H1 (cell line): Measurements from ENCODE around the gene PARD3. TPM values are rescaled to one million over a fixed set of nuclear protein-coding genes. Genes with fewer than 3 reads are reported as not detected.

Experiments
- CTCF ChIA-PET: fragments of 300-600 bp; sonication (Branson Sonifier 250); formaldehyde crosslinking; loops from one replicate; lab custom pipeline; 2021; ENCODE audit not compliant: partially characterized antibody; lab: Charles Lee
- POLR2A ChIA-PET: fragments of 300-600 bp; sonication (Branson Sonifier 250); formaldehyde crosslinking; loops from one replicate; lab custom pipeline; 2021; ENCODE audit warnings: inconsistent platforms; ENCODE audit not compliant: partially characterized antibody; lab: Charles Lee
- DNase-seq, 2 experiments: peaks; one replicate each; pipeline versions ENCODE4 v3.0.0 to v3.0.0-alpha.2; 2010 to 2022; ENCODE audit warnings: low spot score in 2 of 2, low read depth in 1 of 2, mixed read lengths in 1 of 2
- FAIRE-seq: peaks from 2 replicates; lab custom pipeline; 2011; peaks lifted over from hg19 to GRCh38; lab: Jason Lieb, UNC
- H2AFZ ChIP-seq: 2 replicates; pipeline ENCODE4 v1.8.1; 2012; ENCODE audit warnings: low read length, inconsistent platforms
- H2AK5ac ChIP-seq: 2 replicates; pipeline ENCODE4 v1.6.1; 2013; ENCODE audit warnings: low read depth, low read length
- H2BK120ac ChIP-seq: replicated peaks from 2 replicates; pipeline ENCODE3; 2013; ENCODE audit warnings: low read depth, low read length, inconsistent platforms
- H2BK12ac ChIP-seq: 2 replicates; pipeline ENCODE4 v1.6.1; 2013; ENCODE audit warnings: low read depth, low read length
- H2BK15ac ChIP-seq: 2 replicates; pipeline ENCODE4 v1.6.1; 2013; ENCODE audit warnings: low read length
- H2BK20ac ChIP-seq: 2 replicates; pipeline ENCODE4 v1.6.1; 2013; ENCODE audit warnings: low read length
- H2BK5ac ChIP-seq: 2 replicates; pipeline ENCODE4 v1.6.1; 2013; ENCODE audit warnings: low read depth, low read length
- H3K14ac ChIP-seq: 2 replicates; pipeline ENCODE4 v1.6.1; 2013; ENCODE audit warnings: inconsistent platforms; ENCODE audit not compliant: insufficient read length
- H3K18ac ChIP-seq: 2 replicates; pipeline ENCODE4 v1.6.1; 2013; ENCODE audit warnings: low read length; ENCODE audit errors: extremely low read depth
- H3K23ac ChIP-seq: 2 replicates; pipeline ENCODE4 v1.6.1; 2013; ENCODE audit warnings: inconsistent platforms; ENCODE audit not compliant: insufficient read length
- H3K23me2 ChIP-seq: 2 replicates; pipeline ENCODE4 v1.6.1; 2013; ENCODE audit warnings: low read depth, low read length
- H3K27ac ChIP-seq: 2 replicates; pipeline ENCODE4 v1.6.1; 2011; ENCODE audit warnings: low read depth, low read length, inconsistent platforms
- H3K27me3 ChIP-seq, 4 experiments: replicated peaks in 1 of 4; 1 replicate in 1 of 4; 2 replicates in 3 of 4; pipeline versions ENCODE4 v1.6.1 to v1.8.1; 2011 to 2013; ENCODE audit warnings: low read length in 3 of 4, mild to moderate bottlenecking in 3 of 4, inconsistent platforms in 2 of 4, mixed read lengths in 2 of 4, moderate library complexity in 1 of 4; ENCODE audit not compliant: control insufficient read depth in 3 of 4, insufficient read depth in 3 of 4; ENCODE audit errors: extremely low read depth in 1 of 4
- H3K36me3 ChIP-seq, 4 experiments: 2 replicates each; pipeline versions ENCODE4 v1.6.1 to v1.8.1; 2011 to 2013; ENCODE audit warnings: mild to moderate bottlenecking in 4 of 4, low read length in 3 of 4, moderate library complexity in 2 of 4, control low read depth in 1 of 4, inconsistent platforms in 1 of 4; ENCODE audit not compliant: insufficient read depth in 4 of 4, control insufficient read depth in 2 of 4
- H3K4ac ChIP-seq: replicated peaks from 2 replicates; pipeline ENCODE3; 2013; ENCODE audit warnings: low read length, low read depth, mixed read lengths, inconsistent platforms; ENCODE audit not compliant: insufficient read length
- H3K4me1 ChIP-seq, 4 experiments: replicated peaks in 1 of 4; 1 replicate in 1 of 4; 2 replicates in 3 of 4; pipeline versions ENCODE4 v1.6.1 to v1.8.1; 2011 to 2013; ENCODE audit warnings: low read length in 3 of 4, inconsistent platforms in 2 of 4, mixed read lengths in 1 of 4; ENCODE audit not compliant: insufficient read depth in 4 of 4, control insufficient read depth in 3 of 4
- H3K4me2 ChIP-seq, 2 experiments: 2 replicates each; pipeline versions ENCODE4 v1.6.1 to v1.8.1; 2011 to 2013; ENCODE audit warnings: low read depth in 2 of 2, low read length in 2 of 2, control low read depth in 1 of 2, inconsistent platforms in 1 of 2, mild to moderate bottlenecking in 1 of 2; ENCODE audit not compliant: insufficient read depth in 1 of 2
- H3K4me3 ChIP-seq, 4 experiments: fragments of 200-600, 300-600 bp in 1 of 4; sonication (generic), shearing (Covaris generic), sonication (Bioruptor Twin) in 1 of 4; 2 replicates each; pipeline versions ENCODE4 v1.5.1 to v1.8.1; 2011 to 2016; ENCODE audit warnings: low read length in 4 of 4, low read depth in 3 of 4, control low read depth in 2 of 4, inconsistent platforms in 2 of 4, mild to moderate bottlenecking in 2 of 4, mixed read lengths in 1 of 4, moderate library complexity in 1 of 4; ENCODE audit not compliant: insufficient read depth in 2 of 4; ENCODE audit errors: extremely low read depth in 1 of 4
- H3K56ac ChIP-seq: replicated peaks from 2 replicates; pipeline ENCODE3; 2013; ENCODE audit warnings: low read depth, mild to moderate bottlenecking, mixed read lengths, low read length, inconsistent platforms; ENCODE audit not compliant: insufficient read length
- H3K79me1 ChIP-seq: 2 replicates; pipeline ENCODE4 v1.6.1; 2013; ENCODE audit warnings: low read depth, low read length, control low read depth
- H3K79me2 ChIP-seq, 2 experiments: 2 replicates each; pipeline versions ENCODE4 v1.6.1 to v1.8.1; 2012 to 2013; ENCODE audit warnings: low read length in 2 of 2, mild to moderate bottlenecking in 2 of 2, inconsistent platforms in 1 of 2; ENCODE audit not compliant: insufficient read depth in 2 of 2, control insufficient read depth in 1 of 2
- H3K9ac ChIP-seq, 4 experiments: replicated peaks in 1 of 4; 1 replicate in 1 of 4; 2 replicates in 3 of 4; pipeline versions ENCODE4 v1.6.1 to v1.8.1; 2011 to 2013; ENCODE audit warnings: low read depth in 3 of 4, low read length in 3 of 4, control low read depth in 2 of 4, mild to moderate bottlenecking in 2 of 4, moderate library complexity in 2 of 4, inconsistent platforms in 1 of 4; ENCODE audit errors: extremely low read depth in 1 of 4
- H3K9me3 ChIP-seq, 2 experiments: 2 replicates each; pipeline versions ENCODE4 v1.6.1 to v1.8.1; 2012 to 2013; ENCODE audit warnings: mild to moderate bottlenecking in 2 of 2, moderate library complexity in 2 of 2, control low read depth in 1 of 2, inconsistent platforms in 1 of 2, low read depth in 1 of 2, low read length in 1 of 2, mixed read lengths in 1 of 2; ENCODE audit not compliant: insufficient read depth in 2 of 2
- H4K20me1 ChIP-seq, 2 experiments: replicated peaks in 1 of 2; 2 replicates each; pipeline versions ENCODE3 to v1.8.1; 2011 to 2013; ENCODE audit warnings: inconsistent platforms in 2 of 2, low read length in 2 of 2, mild to moderate bottlenecking in 1 of 2; ENCODE audit not compliant: insufficient read depth in 2 of 2, control insufficient read depth in 1 of 2
- H4K5ac ChIP-seq: 2 replicates; pipeline ENCODE4 v1.6.1; 2013; ENCODE audit warnings: low read length, low read depth, mixed read lengths, inconsistent platforms; ENCODE audit not compliant: insufficient read length
- H4K8ac ChIP-seq: 2 replicates; pipeline ENCODE4 v1.8.0; 2013; ENCODE audit warnings: mild to moderate bottlenecking, moderate library complexity, low read length, inconsistent platforms; ENCODE audit not compliant: insufficient read depth; ENCODE audit errors: extremely low read depth
- H4K91ac ChIP-seq: replicated peaks from 2 replicates; pipeline ENCODE3; 2013; ENCODE audit warnings: low read length, mixed read lengths, inconsistent platforms; ENCODE audit not compliant: insufficient read length
- WGBS, 2 experiments: shearing (Covaris generic) in 1 of 2; methylation state at CpG; one replicate each; pipeline versions ENCODE4 v1.1.6 to v1.1.7; 2013 to 2015; ENCODE audit warnings: low lambda C conversion rate in 2 of 2, mixed read lengths in 2 of 2, inconsistent platforms in 1 of 2, low coverage in 1 of 2, missing lambda C conversion rate in 1 of 2; ENCODE audit not compliant: insufficient replicate concordance in 2 of 2, insufficient coverage in 1 of 2, insufficient read length in 1 of 2; ENCODE audit errors: extremely low coverage in 1 of 2, missing lambda C conversion rate in 1 of 2; 5-methylcytosine and 5-hydroxymethylcytosine counted together
- polyA plus RNA-seq, 7 experiments: library from polyadenylated mRNA; depleted of rRNA in 3 of 7; stranded (reverse) in 5 of 7; unstranded in 2 of 7; fragments of >200 nt in 5 of 7; fragments of 200-250 nt in 2 of 7; gene quantifications; 1 replicate in 5 of 7; 2 replicates in 1 of 7; 4 replicates in 1 of 7; pipeline versions ENCODE4 v1.2.1 to v1.2.3, GENCODE V29; 2011 to 2013; ENCODE audit warnings: missing spikeins in 2 of 7, mixed read lengths in 2 of 7
- total RNA-seq: library from RNA; stranded (reverse); fragmentation: NEBNext Ultra II Directional; extraction: Animal tissue kit (Norgen Biotek cat#: 25700); gene quantifications from 2 replicates; pipeline ENCODE4 v1.2.1, GENCODE V29; 2021
- TF ChIP-seq, protein P1 (sequence below): IDR thresholded peaks from 2 replicates; pipeline ENCODE4 v1.6.1; 2011; ENCODE audit warnings: low read length, improper control_type of control experiment

Gene PARD3
- total and polyA plus RNA-seq, 2 of the 8 experiments (the other 6 are each of a cell fraction or from before 2014, with no cell fraction given), result 19.7 to 49.1 TPM

DNA sequence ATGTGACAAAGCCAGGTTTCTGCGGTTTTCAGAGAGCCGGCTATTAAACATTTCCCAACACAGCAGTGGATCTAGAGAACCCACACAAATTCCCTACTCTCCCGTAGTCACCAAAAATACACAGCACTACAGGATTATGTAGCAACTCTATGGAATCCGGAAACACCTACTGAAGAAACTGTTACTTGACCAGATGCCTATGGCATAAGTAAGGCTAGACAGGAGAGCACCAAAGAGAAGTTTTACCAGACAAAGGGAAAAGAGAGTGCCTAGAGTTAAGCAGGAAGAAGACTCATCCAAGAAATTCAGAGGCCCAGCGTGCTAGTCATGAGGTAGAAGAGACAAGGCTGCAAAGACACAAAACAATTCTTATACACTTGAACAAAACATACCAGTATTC lies 321.1 kb downstream of the PARD3 start:
- Histone ChIP-seq H3K4me3 (no peak overlapping the region), H3K4ac (no peak overlapping the region), H3K79me1 (no peaks in the 10 kb centered on the region), H2BK15ac (no peak overlapping the region), H3K56ac (no peak overlapping the region), H3K27me3 (no peaks in the 10 kb centered on the region), H2BK120ac (no peak overlapping the region), H3K14ac (no peak overlapping the region), H4K8ac (no peak overlapping the region), H3K9ac (no peak overlapping the region), H3K9me3 (no peaks in the 10 kb centered on the region), H3K23me2 (no peaks in the 10 kb centered on the region), H3K36me3 (no peaks in the 10 kb centered on the region), H2BK20ac (no peak overlapping the region), H3K79me2 (0 out of 4 replicates have a peak, but pooled peaks cover 0 to 2% of the 10 kb centered on the region in 2 experiments), H4K91ac (no peak overlapping the region), H2AFZ (no peak overlapping the region), H3K27ac (no peak overlapping the region), H2BK5ac (no peak overlapping the region), H3K4me2 (no peak overlapping the region), H4K20me1 (peaks cover 0 to 3% of the 10 kb centered on the region in 2 experiments), H3K4me1 (peaks cover 0 to 2% (median 0%) of the 10 kb centered on the region in 4 experiments; a peak in 1 of 7 replicates), H3K18ac (no peak overlapping the region), H2BK12ac (no peak overlapping the region), H4K5ac (no peak overlapping the region), H3K23ac (no peak overlapping the region), H2AK5ac (no peak overlapping the region)
- FAIRE-seq (no peak), DNase-seq (no peak)
- WGBS, 2 experiments, result 93% methylated on average over 5 of the region's 5 CpGs; no CpG with 5 or more reads in 1 of the 2 experiments
- ChIA-PET POLR2A (no interaction called here), CTCF (no interaction called here)
- TF ChIP-seq, protein P1, sequence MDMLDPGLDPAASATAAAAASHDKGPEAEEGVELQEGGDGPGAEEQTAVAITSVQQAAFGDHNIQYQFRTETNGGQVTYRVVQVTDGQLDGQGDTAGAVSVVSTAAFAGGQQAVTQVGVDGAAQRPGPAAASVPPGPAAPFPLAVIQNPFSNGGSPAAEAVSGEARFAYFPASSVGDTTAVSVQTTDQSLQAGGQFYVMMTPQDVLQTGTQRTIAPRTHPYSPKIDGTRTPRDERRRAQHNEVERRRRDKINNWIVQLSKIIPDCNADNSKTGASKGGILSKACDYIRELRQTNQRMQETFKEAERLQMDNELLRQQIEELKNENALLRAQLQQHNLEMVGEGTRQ, result no peak
